GM12865 (cell line): ENCODE data around the gene PLEKHG2.
A peak's percentile ranks its signal among the peaks of the same experiment; 100 is the strongest.

Source experiments
- DNase-seq: peaks from one replicate; pipeline ENCODE4 v3.0.0; 2010; ENCODE audit warnings: low read depth
- H3K4me3 ChIP-seq: 2 replicates; pipeline ENCODE4 v1.5.1; 2011; ENCODE audit warnings: mild to moderate bottlenecking, low read depth, low read length, control low read depth
- TF ChIP-seq, protein P1 (sequence below): IDR thresholded peaks from 2 replicates; pipeline ENCODE4 v1.5.1; 2011; ENCODE audit warnings: low read length, control low read depth, low read depth, inconsistent platforms; ENCODE audit not compliant: insufficient read depth; ENCODE audit errors: missing control alignments

PLEKHG2 gene

DNA sequence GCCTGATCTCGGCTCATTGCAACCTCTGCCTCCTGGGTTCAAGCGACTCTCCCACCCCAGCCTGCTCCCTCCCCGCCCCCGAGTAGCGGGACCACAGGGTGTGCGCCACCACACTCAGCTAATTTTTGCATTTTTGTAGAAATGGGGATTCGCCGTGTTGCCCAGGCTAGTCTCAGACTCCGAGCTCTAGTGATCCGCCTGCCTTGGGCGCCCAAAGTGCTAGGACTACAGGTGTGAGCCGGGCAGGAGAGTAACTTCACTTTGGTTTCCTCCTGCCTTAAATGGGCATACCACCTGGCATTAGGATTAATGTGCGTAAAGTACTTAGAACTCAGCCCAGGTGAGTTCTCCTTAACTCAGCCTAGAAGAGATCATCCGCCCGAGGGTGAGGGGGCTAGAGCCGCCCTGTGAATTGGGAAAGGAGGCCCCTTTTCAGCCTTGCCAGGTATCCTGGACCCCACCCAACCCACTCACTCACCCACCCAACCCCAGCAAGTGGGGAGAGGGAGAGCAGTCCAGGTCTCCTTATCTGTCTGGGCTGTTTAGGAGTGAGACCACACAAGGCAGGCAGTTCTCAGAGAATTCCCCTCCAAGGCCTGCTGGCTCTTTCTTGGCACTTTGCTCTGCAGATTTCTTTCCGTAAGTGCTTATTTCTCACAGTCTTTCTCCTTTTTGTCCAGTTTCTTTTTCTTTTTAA is 7.1 kb upstream of the PLEKHG2 start:
- DNase-seq = no peak
- TF ChIP-seq, protein P1, sequence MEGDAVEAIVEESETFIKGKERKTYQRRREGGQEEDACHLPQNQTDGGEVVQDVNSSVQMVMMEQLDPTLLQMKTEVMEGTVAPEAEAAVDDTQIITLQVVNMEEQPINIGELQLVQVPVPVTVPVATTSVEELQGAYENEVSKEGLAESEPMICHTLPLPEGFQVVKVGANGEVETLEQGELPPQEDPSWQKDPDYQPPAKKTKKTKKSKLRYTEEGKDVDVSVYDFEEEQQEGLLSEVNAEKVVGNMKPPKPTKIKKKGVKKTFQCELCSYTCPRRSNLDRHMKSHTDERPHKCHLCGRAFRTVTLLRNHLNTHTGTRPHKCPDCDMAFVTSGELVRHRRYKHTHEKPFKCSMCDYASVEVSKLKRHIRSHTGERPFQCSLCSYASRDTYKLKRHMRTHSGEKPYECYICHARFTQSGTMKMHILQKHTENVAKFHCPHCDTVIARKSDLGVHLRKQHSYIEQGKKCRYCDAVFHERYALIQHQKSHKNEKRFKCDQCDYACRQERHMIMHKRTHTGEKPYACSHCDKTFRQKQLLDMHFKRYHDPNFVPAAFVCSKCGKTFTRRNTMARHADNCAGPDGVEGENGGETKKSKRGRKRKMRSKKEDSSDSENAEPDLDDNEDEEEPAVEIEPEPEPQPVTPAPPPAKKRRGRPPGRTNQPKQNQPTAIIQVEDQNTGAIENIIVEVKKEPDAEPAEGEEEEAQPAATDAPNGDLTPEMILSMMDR = no peak
- peak overlapping the region; percentile 73 for H3K4me3 ChIP-seq

DNA sequence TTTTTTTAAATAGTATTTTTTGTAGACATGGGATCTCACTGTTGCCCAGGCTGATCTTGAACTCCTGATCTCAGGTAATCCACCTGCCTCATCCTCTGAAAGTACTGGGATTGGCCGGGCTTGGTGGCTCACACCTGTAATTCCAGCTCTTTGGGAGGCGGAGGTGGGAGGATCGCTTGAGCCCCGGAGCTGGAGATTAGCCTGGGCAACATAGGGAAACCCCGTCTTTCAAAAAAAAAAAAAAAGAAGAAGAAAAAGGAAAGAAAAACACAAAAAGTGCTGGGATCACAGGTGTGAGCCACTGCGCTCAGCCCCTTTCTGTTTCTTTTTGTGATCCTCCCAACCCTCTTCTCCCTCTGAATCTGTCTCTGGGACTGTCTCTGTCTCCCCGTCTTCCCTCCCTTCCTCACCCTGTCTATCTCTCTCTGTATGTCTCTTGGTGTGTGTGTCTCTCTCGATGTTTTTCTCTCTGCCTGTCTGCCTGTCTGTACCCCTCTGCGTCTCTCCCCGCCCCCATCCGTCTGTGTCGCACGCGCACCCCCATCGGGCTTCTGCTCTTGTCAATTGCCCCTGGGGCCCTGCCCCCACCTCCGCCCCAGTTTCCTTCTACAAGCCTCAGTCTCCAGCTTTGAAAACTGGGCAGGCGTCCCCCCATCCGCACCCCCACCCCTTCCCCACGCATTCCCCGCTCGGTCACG is 6.4 kb upstream of the PLEKHG2 start:
- TF ChIP-seq, protein P1 = no peak
- peak overlapping the region; percentile 73 for H3K4me3 ChIP-seq
- DNase-seq = peak; percentile 88

DNA sequence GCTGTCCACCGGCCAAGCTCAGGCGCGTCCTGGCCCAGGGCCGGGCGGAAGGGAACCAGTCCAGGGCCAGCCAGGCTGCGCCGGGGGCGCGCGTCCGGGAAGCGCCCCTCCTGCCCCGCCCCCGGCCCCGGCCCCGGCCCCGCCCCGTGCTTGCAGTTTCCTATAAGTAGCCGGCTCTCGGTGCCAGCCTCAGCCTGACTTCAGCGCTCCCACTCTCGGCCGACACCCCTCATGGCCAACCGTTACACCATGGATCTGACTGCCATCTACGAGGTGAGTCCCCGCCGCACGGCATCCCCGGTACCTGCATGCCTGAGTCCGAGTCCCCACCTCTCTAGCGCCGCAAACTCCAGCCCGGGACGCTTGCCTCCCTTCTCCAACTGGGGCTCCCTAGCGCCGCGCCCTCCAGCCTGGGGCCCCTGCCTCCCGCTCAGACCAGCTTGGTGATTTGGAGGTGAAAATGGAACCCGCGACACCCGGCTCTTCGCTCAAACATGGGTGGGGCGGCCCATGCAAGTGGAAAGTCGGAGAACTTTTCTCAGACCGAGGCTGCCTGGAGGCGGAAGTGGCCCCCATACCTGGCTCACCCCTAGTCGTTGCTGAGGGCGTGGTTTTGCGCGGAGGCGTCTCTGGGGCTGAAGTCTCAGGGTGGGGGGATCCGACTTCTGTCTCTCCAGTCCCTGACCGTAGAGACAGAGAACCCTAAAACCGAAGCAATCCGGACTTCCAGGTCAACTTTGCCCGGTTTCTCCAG is 5.6 kb upstream of the PLEKHG2 start, which contains the start of gene ZFP36:
Gene ZFP36, plus strand, starts transcription at position 192 of the 754 bp plus-strand sequence. Its CDS starts 58 bp downstream, at position 250.
- TF ChIP-seq, protein P1 = peak; percentile 1
- H3K4me3 ChIP-seq = peak within 1 kb of the TSS; percentile 92
- DNase-seq = peak; percentile 95

DNA sequence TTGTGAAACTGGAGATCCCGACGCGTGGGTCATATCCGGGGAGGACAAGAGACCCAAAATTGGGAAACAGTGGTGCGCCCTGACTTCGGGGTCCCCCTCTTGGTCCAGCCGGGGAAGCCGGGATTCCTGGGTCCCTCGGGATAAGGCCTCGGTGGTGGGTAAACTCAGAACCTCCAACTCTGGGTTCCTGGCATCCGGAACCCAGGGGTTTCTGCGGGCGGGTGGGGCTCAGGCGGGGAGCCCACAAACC is 5.1 kb upstream of the PLEKHG2 start:
- H3K4me3 ChIP-seq = peak overlapping the region; percentile 92
- TF ChIP-seq, protein P1 = no peak
- no peak for DNase-seq

DNA sequence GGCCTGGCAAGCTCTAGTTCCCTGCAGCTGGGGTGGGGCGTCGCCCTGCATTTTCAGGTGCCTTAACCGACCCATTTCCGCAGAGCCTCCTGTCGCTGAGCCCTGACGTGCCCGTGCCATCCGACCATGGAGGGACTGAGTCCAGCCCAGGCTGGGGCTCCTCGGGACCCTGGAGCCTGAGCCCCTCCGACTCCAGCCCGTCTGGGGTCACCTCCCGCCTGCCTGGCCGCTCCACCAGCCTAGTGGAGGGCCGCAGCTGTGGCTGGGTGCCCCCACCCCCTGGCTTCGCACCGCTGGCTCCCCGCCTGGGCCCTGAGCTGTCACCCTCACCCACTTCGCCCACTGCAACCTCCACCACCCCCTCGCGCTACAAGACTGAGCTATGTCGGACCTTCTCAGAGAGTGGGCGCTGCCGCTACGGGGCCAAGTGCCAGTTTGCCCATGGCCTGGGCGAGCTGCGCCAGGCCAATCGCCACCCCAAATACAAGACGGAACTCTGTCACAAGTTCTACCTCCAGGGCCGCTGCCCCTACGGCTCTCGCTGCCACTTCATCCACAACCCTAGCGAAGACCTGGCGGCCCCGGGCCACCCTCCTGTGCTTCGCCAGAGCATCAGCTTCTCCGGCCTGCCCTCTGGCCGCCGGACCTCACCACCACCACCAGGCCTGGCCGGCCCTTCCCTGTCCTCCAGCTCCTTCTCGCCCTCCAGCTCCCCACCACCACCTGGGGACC is 4.6 kb upstream of the PLEKHG2 start:
- TF ChIP-seq, protein P1 = no peak
- peak; percentile 75 for DNase-seq

DNA sequence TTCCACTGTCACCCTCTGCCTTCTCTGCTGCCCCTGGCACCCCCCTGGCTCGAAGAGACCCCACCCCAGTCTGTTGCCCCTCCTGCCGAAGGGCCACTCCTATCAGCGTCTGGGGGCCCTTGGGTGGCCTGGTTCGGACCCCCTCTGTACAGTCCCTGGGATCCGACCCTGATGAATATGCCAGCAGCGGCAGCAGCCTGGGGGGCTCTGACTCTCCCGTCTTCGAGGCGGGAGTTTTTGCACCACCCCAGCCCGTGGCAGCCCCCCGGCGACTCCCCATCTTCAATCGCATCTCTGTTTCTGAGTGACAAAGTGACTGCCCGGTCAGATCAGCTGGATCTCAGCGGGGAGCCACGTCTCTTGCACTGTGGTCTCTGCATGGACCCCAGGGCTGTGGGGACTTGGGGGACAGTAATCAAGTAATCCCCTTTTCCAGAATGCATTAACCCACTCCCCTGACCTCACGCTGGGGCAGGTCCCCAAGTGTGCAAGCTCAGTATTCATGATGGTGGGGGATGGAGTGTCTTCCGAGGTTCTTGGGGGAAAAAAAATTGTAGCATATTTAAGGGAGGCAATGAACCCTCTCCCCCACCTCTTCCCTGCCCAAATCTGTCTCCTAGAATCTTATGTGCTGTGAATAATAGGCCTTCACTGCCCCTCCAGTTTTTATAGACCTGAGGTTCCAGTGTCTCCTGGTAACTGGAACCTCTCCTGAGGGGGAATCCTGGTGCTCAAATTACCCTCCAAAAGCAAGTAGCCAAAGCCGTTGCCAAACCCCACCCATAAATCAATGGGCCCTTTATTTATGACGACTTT is 3.9 kb upstream of the PLEKHG2 start:
- TF ChIP-seq, protein P1 = no peak
- H3K4me3 ChIP-seq = peak overlapping the region; percentile 92

More for the DNA sequence above, 4.6 kb upstream of the PLEKHG2 start:
- peak overlapping the region; percentile 92 for H3K4me3 ChIP-seq

More for the DNA sequence above, 3.9 kb upstream of the PLEKHG2 start:
- no peak for DNase-seq
